ENCODE measurements around the gene SRSF10.

SRSF10 gene

DNA sequence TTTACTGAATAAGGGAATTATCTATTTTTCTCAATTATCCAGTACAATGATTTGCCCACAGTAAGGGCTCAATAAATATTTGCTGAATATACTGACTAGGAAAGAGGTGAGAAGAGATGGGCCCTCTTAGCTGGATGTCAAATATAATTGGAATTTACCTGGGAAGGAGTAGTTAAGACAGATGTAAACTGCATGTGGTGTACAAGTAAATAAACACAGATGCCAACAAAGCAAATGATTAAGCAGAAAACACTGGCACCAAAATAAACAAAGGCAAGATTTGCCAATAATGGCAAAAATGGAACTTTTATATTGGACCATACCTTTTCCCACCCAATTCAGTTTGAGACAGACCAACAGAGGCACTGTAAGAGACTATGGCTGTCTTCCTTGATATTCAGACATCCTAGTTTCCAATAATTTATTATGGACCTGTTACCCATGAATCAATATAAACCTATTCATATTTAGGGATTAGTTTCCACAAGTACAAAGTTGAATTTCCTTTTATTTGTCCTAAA is 13.1 kb downstream of the SRSF10 start:
- intact Hi-C loops (cut with DNase I; ENCODE audit: low total_unique reads) = no loop called here
- peaks cover 0 to 30% (median 12%) of the 10 kb centered on the region in 4 donors for H3K4me1 ChIP-seq
- no peak for TF ChIP-seq CTCF (IDR thresholded peaks at IDR 0.05)
- H3K36me3 ChIP-seq = peaks cover 35 to 70% (median 54%) of the 10 kb centered on the region in 3 donors
- H3K4me3 ChIP-seq = no peak overlapping the region
- no peaks in the 10 kb centered on the region for H3K27me3 ChIP-seq
- DNase-seq = no peak
- no peak overlapping the region for H3K27ac ChIP-seq
- H3K9me3 ChIP-seq = no peaks in the 10 kb centered on the region

DNA sequence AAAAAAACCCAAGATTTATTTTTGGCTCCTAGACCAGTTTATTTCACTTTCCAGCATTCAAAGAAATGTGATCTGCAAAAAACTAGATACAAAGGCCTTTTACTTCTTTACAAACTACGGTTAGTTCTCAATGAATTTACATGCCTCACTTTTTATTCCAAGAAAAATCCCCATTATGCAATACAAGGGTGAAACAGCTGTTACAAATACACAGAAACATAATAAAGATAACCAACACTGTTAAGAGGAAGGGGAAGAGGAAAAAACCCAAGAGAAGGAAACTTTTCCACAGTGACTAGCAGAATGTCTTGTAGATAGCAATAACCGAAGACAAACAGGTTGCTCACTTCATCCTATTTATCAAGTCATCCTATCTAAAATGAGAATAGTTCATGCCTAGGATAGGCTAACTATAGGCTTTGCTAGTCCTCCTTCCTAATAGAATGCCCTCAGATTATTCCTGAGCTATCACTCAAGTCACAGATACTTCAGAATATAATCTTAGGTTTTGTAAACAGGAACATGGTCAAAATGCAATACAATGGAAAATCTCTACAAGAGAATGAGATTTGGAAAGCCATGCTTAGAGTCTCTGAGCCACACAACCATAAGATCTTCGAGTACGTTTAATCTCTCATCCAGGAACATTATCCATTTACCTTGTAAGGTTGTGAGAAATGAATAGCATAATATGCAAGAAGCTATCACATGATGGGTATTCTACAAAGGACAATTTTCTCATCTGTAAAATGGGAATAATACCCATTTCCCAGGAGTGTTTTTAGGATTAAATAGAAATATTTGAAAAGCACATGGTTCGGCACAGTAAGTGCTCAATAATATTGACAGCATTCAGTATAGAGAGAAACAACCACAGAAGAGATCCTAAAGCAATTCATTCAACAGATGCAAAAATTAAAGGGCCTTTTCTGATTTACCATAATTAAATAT is 15.1 kb downstream of the SRSF10 start:
- Histone ChIP-seq H3K4me1 (peaks cover 0 to 37% (median 12%) of the 10 kb centered on the region in 4 donors), H3K27me3 (no peaks in the 10 kb centered on the region), H3K36me3 (peaks cover 15 to 51% (median 40%) of the 10 kb centered on the region in 3 donors), H3K27ac (peak overlapping the region; percentile 43 to 56), H3K4me3 (no peak overlapping the region), H3K9me3 (no peaks in the 10 kb centered on the region)
- no peak for DNase-seq
- TF ChIP-seq CTCF (IDR thresholded peaks at IDR 0.05) = no peak
- intact Hi-C loops (cut with DNase I; ENCODE audit: low total_unique reads) = no loop called here

DNA sequence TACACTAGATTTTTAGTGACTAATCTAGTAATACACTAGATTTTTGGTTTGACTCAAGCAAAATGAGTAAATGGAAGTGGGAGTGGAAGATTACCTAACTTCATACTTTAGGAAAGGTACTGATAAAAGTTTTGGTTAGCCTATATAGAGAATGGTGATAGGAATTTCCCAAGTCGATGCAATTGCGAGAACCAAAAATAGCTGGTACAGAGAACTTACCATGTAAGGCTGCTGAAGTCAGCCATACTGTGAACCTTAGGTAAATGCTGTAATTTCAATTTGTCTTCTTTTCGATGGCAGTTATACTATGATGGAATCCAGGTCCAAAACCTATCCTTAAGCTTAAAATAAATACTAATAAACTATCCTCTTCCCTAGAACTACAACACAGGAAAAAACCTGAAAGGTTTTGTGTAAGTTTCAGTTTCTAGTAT is 15.9 kb downstream of the SRSF10 start:
- TF ChIP-seq CTCF (IDR thresholded peaks at IDR 0.05) = no peak
- H3K27me3 ChIP-seq = no peaks in the 10 kb centered on the region
- H3K9me3 ChIP-seq = no peaks in the 10 kb centered on the region
- H3K36me3 ChIP-seq = peaks cover 10 to 46% (median 35%) of the 10 kb centered on the region in 3 donors
- H3K4me3 ChIP-seq = no peak overlapping the region
- DNase-seq = no peak
- peak overlapping the region; percentile 43 to 56 for H3K27ac ChIP-seq
- intact Hi-C loops (cut with DNase I; ENCODE audit: low total_unique reads) = no loop called here
- H3K4me1 ChIP-seq = peaks cover 0 to 37% (median 12%) of the 10 kb centered on the region in 4 donors

DNA sequence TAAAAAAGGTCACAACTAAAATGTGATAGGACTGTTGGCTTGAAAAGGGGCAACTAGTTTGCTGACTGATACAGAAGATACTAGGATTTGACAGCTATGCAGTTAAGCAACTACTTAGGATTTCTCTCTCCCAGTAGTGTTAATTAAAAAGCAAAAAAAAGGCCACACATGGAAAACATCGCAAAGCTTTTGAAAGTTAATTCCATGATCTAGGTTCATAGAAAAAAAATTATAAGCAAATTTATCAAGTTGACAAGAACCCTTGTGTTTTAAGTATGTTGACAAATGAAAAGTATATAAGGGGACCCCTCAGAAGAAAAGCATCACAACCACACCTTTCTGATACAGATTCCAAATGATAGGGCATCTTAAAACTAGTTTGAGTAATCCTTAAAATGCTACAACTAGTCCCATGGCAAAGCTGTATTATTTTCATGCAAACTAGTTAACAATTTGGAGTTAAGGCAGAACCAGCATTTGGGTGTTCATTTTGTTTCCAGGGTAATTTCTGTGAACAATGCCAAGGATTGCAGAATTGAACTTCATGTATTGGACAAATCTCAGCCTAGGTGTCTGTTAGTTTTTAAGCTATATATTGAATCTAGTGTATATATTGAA is 16.4 kb downstream of the SRSF10 start:
- no peak for DNase-seq
- TF ChIP-seq CTCF (IDR thresholded peaks at IDR 0.05) = no peak
- Histone ChIP-seq H3K9me3 (no peaks in the 10 kb centered on the region), H3K4me1 (peaks cover 0 to 37% (median 12%) of the 10 kb centered on the region in 4 donors), H3K4me3 (no peak overlapping the region), H3K27ac (peak overlapping the region; percentile 43 to 56), H3K27me3 (no peaks in the 10 kb centered on the region), H3K36me3 (peaks cover 10 to 41% (median 35%) of the 10 kb centered on the region in 3 donors)
- intact Hi-C loops (cut with DNase I; ENCODE audit: low total_unique reads) = no loop called here

DNA sequence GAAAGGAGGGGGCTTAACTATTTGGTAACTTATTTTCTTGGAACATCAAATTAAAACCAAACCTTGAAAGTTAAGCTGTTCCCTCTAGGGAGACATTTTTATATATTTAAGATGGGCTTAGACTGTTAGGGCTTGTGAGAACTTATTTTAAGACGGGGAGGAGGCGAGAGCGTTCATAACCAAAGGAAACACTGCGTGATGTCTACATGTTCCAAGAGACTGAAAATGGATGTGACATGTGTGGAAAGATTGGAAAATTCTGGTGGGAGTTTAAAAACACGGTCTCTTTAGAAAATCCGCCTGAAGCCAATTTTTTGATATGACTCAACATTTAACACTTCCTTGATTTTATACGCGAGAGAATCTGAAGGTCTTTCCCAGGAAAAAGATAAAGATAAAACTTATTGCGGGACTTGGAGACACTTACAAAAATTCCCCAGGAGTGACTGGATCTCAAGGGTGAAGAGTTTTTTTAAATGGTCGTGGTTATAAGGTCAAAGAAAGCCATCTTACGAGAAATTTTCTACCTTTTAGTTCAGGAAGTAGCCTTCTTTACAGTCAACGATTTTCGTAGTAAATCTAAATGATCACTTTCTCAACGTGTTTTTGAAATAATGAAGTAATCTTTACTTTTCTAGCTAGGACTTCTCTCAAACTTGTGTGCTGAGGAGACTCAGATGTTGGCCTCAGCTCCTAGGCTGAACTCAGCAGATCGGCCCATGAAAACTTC is 19.7 kb downstream of the SRSF10 start:
- no peak for TF ChIP-seq CTCF (IDR thresholded peaks at IDR 0.05)
- no peaks in the 10 kb centered on the region for H3K27me3 ChIP-seq
- peak overlapping the region; percentile 95 to 99 for H3K27ac ChIP-seq
- no peaks in the 10 kb centered on the region for H3K9me3 ChIP-seq
- H3K4me1 ChIP-seq = peaks cover 0 to 41% (median 12%) of the 10 kb centered on the region in 4 donors
- no peak for DNase-seq
- peak overlapping the region; percentile 71 to 81 for H3K4me3 ChIP-seq
- intact Hi-C loops (cut with DNase I; ENCODE audit: low total_unique reads) = no loop called here
- H3K36me3 ChIP-seq = peaks cover 5 to 19% (median 12%) of the 10 kb centered on the region in 3 donors
